Measurements from ENCODE around the gene SPATS2.

The SPATS2 gene

GRCh38 chr12:49568442-49569162 lies 201.3 kb downstream of the SPATS2 start:
- Histone ChIP-seq H3K4me3 (ENCODE audit: low read depth, low read length) (peak overlapping the region; percentile 95), H3K9me3 (ENCODE audit: control insufficient read depth, insufficient read depth, low read length) (no peaks in the 10 kb centered on the region), H3K27me3 (ENCODE audit: control insufficient read depth, insufficient read depth, low read length) (no peaks in the 10 kb centered on the region), H3K4me1 (ENCODE audit: control insufficient read depth, insufficient read depth, low read length) (no peaks in the 10 kb centered on the region; the same call in 1 of the 2 replicates), H3K9ac (ENCODE audit: low read depth, low read length) (peak overlapping the region; percentile 84), H3K36me3 (ENCODE audit: control insufficient read depth, insufficient read depth, low read length) (peaks cover 25% of the 10 kb centered on the region), H3K27ac (ENCODE audit: low read depth, low read length) (peak overlapping the region; percentile 86)
